HG03378 (cell line): Measurements from ENCODE around the gene PHPT1.
A peak's percentile ranks its signal among the peaks of the same experiment; 100 is the strongest.
"Not testable (repeated sequence)": the region's sequence is repeated elsewhere in the genome, so short reads cannot be mapped to it uniquely, and the experiment has no call there.

Experiments
- ATAC-seq: cut with Tn5 transposase; IDR thresholded peaks from one replicate; pipeline ENCODE4 v1.9.1; 2021; ENCODE audit warnings: mild to moderate bottlenecking, moderate library complexity; ENCODE audit not compliant: unreplicated experiment

The PHPT1 gene

GRCh38 chr9:136835932-136836904 lies 13.0 kb upstream of the PHPT1 start:
- no peak for ATAC-seq

DNA sequence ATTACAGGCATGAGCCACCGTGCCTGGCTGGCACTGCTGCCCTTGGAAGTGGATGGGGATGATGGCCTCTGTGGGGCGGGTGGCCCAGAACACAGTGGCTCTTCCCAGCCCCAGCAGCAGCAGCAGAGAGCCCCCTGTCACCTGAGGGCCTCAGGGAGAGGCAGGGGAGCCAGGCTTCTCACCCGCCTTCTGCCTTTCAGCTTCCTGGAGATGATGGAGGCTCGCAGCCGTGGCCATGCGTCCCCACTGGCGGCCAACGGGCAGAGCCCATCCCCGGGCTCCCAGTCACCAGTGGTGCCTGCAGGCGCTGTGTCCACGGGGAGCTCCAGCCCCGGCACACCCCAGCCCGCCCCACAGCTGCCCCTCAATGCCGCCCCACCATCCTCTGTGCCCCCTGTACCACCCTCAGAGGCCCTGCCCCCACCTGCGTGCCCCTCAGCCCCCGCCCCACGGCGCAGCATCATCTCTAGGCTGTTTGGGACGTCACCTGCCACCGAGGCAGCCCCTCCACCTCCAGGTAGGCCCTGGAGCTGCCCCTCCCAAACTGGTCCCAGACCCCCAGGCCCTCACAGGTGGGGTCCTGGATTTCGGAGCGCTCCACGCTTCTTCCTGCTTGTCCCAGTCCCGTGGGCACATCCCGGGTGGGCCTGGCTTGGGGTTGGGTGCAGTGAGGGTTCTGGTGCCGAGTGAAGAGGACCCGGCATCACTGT lies 11.9 kb upstream of the PHPT1 start:
- no peak for ATAC-seq

DNA sequence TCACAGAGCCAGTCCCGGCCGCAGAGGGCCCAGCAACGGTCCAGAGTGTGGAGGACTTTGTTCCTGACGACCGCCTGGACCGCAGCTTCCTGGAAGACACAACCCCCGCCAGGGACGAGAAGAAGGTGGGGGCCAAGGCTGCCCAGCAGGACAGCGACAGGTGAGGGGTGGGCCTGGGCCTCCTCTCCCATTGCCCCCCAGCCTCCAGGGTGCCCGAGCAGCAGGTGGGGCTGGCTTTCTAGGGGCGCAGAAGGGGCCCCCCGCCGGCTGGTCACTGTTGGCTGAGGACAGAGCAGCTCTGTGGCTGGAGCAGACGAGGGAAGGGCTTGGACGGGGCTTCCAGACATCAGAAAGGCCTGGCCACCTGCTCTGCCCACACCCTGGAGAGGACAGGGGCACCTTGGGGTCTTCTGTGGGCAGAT lies 11.3 kb upstream of the PHPT1 start:
- not testable (repeated sequence) for ATAC-seq

GRCh38 chr9:136838314-136839228 lies 10.6 kb upstream of the PHPT1 start:
- ATAC-seq: no peak

DNA sequence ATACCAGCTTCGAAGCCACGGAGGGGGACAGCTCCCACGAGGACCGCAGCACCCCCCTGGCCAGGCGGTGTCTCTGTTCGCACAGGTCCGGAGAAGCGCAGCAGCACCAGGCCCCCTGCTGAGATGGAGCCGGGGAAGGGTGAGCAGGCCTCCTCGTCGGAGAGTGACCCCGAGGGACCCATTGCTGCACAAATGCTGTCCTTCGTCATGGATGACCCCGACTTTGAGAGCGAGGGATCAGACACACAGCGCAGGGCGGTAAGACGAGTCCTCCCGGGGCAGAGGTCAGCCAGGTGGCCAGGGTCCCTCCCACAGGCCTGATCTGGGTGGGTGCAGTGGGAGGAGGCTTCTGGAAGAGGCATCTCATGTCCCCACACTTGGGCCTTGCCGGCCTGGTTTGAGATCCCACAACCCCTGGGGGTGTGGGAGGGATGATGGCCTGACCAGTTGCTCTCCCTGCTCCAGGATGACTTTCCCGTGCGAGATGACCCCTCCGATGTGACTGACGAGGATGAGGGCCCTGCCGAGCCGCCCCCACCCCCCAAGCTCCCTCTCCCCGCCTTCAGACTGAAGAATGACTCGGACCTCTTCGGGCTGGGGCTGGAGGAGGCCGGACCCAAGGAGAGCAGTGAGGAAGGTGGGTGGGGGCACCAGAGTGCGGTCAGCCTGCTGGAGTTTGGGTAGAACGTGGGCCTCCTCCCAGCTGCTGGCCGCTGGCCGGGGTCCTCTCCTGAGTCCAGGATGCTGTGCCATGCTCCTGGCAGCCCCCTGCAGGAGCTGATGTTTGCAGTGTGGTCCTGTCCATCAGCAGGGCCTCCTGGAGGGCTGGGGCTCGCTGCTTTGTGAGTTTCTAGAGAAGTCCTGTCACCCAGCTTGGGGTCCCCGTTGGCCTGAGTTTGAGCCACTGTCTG lies 9.7 kb upstream of the PHPT1 start:
- ATAC-seq: no peak

GRCh38 chr9:136840140-136840876 lies 8.9 kb upstream of the PHPT1 start:
- ATAC-seq: no peak

- no peak for ATAC-seq
Measured at GRCh38 chr9:136840877-136841645, 8.1 kb upstream of the PHPT1 start.

GRCh38 chr9:136841646-136842379 lies 7.4 kb upstream of the PHPT1 start:
- ATAC-seq: not testable (repeated sequence)

DNA sequence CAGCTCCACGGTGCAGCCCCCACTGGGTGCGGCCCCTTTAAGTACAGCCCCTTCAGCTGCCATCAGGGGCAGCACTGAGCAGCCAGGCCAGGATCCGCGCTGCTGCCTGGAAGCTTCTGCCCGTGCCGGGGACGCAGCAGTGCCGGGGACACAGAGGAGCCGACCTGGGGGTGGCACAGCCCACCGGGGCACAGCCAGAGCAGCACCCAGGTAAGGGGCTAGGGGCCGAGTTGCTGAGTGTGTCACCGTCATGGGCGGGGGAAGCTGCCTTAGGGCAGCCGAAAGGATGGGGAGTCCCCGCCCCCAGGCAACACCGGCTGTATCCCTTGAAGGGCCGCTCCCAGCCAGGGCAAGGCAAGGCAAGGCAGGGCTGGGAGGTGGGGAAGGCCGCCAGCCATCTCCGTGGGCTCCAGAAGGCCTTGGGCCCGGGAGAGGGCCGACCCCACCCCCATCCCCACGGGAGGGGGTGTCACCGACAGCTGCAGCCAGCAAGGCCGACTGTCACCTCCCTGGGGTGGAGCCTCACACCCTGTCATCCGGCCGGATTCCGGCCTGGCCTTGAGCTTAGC lies 6.7 kb upstream of the PHPT1 start, which contains the start of gene AJM1:
Gene AJM1 (plus strand): TSS at position 99 of the 569 bp plus-strand sequence. CDS start 1,937 bp downstream, outside the sequence.
- peak; percentile 59 for ATAC-seq

DNA sequence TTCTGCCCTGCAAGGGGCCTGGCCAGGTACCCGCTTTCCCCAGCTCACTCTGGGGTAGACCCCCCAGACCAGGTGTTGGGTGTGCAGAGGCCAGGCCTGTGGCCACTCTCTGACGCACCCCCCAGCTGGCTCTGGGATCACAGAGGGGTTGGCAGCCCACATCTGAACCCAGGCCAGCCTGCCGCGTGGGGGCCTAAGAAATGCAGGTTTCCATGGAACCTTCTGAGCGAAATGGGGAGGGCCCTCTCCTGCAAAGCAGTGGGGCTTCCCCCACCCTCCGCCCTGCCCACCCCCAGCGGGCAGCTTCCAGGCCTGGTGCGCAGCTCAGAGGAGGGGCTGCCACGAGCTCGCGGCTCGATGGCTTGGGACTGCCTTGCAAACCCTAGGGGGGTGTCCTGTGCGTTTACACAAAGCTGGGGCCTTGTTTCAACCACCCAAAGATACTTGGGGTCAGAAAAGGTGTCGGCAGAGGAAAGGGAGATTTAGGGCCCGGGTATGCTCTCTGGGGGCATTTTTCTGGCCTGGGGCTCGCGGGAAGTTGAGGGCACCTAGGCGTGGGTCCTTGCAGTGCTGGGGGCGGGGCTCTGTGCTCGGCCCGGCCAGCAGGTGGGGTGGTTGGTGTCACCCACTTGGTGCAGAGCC lies 5.9 kb upstream of the PHPT1 start:
- ATAC-seq: not testable (repeated sequence)

DNA sequence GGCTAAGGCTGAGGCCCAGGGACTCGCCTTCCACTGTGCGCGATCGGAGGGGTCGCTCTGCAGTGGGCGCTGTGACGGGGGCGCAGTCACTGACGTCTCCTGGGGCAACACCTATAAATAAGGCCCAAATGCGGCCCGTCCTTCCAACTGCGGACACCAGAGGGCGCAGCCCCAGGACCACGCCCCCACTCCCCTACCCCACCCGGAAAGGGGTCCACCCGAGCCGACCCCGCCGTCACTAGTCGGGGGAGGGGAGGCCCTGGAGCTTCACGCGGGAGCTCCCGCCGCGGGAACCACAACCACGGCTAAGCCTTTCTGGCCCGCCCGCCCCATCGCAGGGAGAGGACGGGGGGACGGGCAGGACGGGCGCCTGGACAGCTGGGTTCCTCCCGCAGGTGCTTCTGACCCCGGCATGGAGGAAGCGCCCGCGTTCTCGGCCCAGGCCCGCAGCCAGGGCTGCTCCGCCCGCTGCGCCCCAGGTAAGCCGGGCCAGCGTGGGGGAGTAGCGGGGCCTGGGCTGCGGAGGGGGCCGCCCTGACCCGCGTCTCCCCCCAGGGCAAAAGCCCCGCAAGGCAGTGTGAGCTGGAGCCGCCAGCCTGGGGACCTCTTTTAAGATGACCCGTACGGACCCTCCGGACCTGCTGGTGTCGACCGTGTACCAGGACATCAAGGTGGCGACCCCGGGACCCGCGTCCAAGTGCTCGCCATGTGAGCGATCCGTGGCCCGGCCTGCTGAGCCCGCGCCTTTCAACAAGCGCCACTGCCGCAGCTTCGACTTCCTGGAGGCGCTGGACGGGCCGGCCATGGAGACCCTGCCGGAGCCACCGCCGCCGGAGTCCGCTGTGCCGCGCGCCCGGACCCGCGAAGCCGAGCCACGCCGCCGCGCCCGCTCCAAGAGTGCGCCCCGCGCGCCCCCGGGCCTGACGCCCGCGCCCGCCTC lies 5.1 kb upstream of the PHPT1 start:
- ATAC-seq: not testable (repeated sequence)

- no peak for ATAC-seq
Measured at GRCh38 chr9:136844761-136845464, 4.3 kb upstream of the PHPT1 start.

DNA sequence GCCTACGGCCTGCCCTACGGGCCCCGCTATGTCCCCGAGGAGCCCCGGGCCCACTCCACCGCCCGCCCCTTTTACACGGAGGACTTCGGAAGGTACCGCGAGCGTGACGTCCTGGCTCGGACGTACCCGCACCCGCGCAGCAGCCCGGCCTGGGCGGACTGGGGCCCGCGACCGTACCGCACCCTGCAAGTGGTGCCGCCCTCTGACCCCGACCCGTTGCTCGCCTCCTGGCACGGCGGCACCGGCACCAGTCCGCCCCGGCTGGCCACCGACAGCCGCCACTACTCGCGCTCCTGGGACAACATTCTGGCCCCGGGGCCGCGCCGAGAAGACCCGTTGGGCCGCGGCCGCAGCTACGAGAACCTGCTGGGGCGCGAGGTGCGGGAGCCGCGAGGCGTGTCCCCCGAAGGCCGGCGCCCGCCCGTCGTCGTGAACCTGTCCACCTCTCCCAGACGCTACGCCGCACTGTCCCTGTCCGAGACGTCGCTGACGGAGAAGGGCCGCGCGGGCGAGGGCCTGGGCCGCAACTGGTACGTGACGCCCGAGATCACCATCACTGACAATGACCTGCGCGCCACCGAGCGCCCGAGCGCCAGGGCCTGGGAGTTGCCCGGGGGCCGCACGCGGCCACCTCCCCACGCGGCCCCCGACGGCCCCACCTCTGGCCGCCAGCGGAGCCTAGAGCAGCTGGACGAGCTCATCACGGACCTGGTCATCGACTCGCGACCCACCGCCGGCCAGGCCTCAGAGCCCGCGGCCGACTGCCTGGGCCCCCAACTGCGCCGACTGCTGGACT lies 3.5 kb upstream of the PHPT1 start:
- ATAC-seq: no peak

- ATAC-seq: no peak
Measured at GRCh38 chr9:136846376-136847087, 2.7 kb upstream of the PHPT1 start.
